DND-41 (cell line): ENCODE results near the gene PCLO.

Experiments used
- ATAC-seq: fragments of 200-7000 bp; cut with Tn5 transposase; 3 replicates; pipeline ENCODE4 v1.9.1; 2021; ENCODE audit warnings: low read depth; ENCODE audit not compliant: insufficient read depth
- DNase-seq: peaks from one replicate; pipeline ENCODE4 v3.0.0-alpha.2; 2020
- H2AFZ ChIP-seq: 2 replicates; pipeline ENCODE4 v1.6.0; 2012; ENCODE audit warnings: low read depth, low read length
- H3K27ac ChIP-seq: 2 replicates; pipeline ENCODE4 v1.5.1; 2012; ENCODE audit warnings: low read length, inconsistent platforms
- H3K27me3 ChIP-seq: fragments of 200-600 bp; sonication (generic); 2 replicates; pipeline ENCODE4 v1.6.0; 2012; ENCODE audit warnings: low read length, mild to moderate bottlenecking, inconsistent platforms; ENCODE audit not compliant: insufficient read depth, poor library complexity
- H3K36me3 ChIP-seq: 2 replicates; pipeline ENCODE4 v1.5.1; 2012; ENCODE audit warnings: low read length, inconsistent platforms; ENCODE audit not compliant: insufficient read depth
- H3K4me1 ChIP-seq: 2 replicates; pipeline ENCODE4 v1.5.1; 2012; ENCODE audit warnings: mild to moderate bottlenecking, low read length; ENCODE audit not compliant: insufficient read depth
- H3K4me2 ChIP-seq: 2 replicates; pipeline ENCODE4 v1.6.0; 2012; ENCODE audit warnings: mild to moderate bottlenecking, moderate library complexity, low read length, inconsistent platforms; ENCODE audit not compliant: insufficient read depth
- H3K4me3 ChIP-seq, 2 experiments: fragments of 200-600 bp in 1 of 2; shearing (Covaris generic) in 1 of 2; 2 replicates each; pipeline ENCODE4 v1.5.1; 2012 to 2016; ENCODE audit warnings: inconsistent platforms in 2 of 2, low read length in 2 of 2, mild to moderate bottlenecking in 2 of 2, low read depth in 1 of 2, moderate library complexity in 1 of 2
- H3K79me2 ChIP-seq: 2 replicates; pipeline ENCODE4 v1.6.0; 2012; ENCODE audit warnings: low read length, inconsistent platforms; ENCODE audit not compliant: insufficient read depth
- H3K9ac ChIP-seq: 2 replicates; pipeline ENCODE4 v1.6.0; 2012; ENCODE audit warnings: low read depth, mild to moderate bottlenecking, inconsistent platforms, low read length, moderate library complexity
- H3K9me3 ChIP-seq: 2 replicates; pipeline ENCODE4 v1.5.1; 2012; ENCODE audit warnings: low read length, moderate library complexity, mild to moderate bottlenecking, inconsistent platforms; ENCODE audit not compliant: insufficient read depth, severe bottlenecking
- H4K20me1 ChIP-seq: 2 replicates; pipeline ENCODE4 v1.6.0; 2012; ENCODE audit warnings: low read length; ENCODE audit not compliant: insufficient read depth
- CTCF ChIP-seq: IDR thresholded peaks from 2 replicates; pipeline ENCODE4 v1.5.1; 2012; ENCODE audit warnings: borderline replicate concordance, low read length, moderate library complexity, mild to moderate bottlenecking; ENCODE audit not compliant: poor library complexity, severe bottlenecking; ENCODE audit errors: extremely low read depth
- EZH2 ChIP-seq: IDR thresholded peaks from 3 replicates; pipeline ENCODE4 v1.6.1; 2012; ENCODE audit warnings: borderline replicate concordance, low read depth, mild to moderate bottlenecking, moderate library complexity, low read length, inconsistent platforms; ENCODE audit not compliant: severe bottlenecking

The PCLO gene

GRCh38 chr7:83058667-83059066, 104.0 kb downstream of the PCLO start:
- ATAC-seq (no peak), DNase-seq (no peak)
- Histone ChIP-seq H3K9me3 (no peaks in the 10 kb centered on the region), H3K27me3 (no peaks in the 10 kb centered on the region), H3K9ac (no peak overlapping the region), H3K4me1 (no peaks in the 10 kb centered on the region), H2AFZ (no peak overlapping the region), H3K36me3 (no peaks in the 10 kb centered on the region), H3K79me2 (no peaks in the 10 kb centered on the region), H3K4me2 (no peak overlapping the region), H4K20me1 (no peaks in the 10 kb centered on the region), H3K27ac (no peak overlapping the region), H3K4me3 (no peak overlapping the region)
- TF ChIP-seq CTCF, result no peak
- TF ChIP-seq EZH2, result no peak

DNA sequence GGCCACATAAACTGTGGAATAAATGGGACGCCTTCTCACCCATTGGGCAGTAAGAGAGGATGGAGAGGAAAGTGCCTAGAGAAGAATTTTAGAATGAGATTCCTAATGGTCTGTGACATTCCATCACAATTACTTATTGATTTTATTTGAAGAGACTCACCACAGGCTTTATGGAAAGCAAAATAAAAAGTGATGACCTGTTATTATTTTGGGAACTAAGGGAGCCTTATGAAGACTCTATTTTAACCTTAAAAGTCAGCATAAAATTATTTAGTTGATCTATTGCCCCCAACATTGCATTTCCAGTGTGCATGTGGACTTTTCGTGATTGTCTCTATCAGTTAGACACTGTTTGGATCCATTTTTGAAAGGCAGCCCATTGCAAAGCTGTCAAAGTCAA, 107.5 kb downstream of the PCLO start:
- Histone ChIP-seq H2AFZ (no peak overlapping the region), H4K20me1 (no peaks in the 10 kb centered on the region), H3K79me2 (no peaks in the 10 kb centered on the region), H3K9ac (no peak overlapping the region), H3K27me3 (no peaks in the 10 kb centered on the region), H3K4me1 (no peaks in the 10 kb centered on the region), H3K36me3 (no peaks in the 10 kb centered on the region), H3K27ac (no peak overlapping the region), H3K4me2 (no peak overlapping the region), H3K9me3 (no peaks in the 10 kb centered on the region), H3K4me3 (no peak overlapping the region)
- ATAC-seq (no peak), DNase-seq (no peak)
- TF ChIP-seq CTCF (no peak), EZH2 (no peak)

- Histone ChIP-seq H2AFZ (no peak overlapping the region), H3K4me2 (no peak overlapping the region), H3K27me3 (no peaks in the 10 kb centered on the region), H3K79me2 (no peaks in the 10 kb centered on the region), H3K9ac (no peak overlapping the region), H3K27ac (no peak overlapping the region), H3K4me1 (no peaks in the 10 kb centered on the region), H3K4me3 (no peak overlapping the region), H3K36me3 (no peaks in the 10 kb centered on the region), H3K9me3 (no peaks in the 10 kb centered on the region), H4K20me1 (no peaks in the 10 kb centered on the region)
- ATAC-seq (no peak), DNase-seq (no peak)
- TF ChIP-seq EZH2, result no peak
- TF ChIP-seq CTCF, result no peak
These were observed 108.2 kb downstream of the PCLO start for GRCh38 chr7:83054472-83054871.

DNA sequence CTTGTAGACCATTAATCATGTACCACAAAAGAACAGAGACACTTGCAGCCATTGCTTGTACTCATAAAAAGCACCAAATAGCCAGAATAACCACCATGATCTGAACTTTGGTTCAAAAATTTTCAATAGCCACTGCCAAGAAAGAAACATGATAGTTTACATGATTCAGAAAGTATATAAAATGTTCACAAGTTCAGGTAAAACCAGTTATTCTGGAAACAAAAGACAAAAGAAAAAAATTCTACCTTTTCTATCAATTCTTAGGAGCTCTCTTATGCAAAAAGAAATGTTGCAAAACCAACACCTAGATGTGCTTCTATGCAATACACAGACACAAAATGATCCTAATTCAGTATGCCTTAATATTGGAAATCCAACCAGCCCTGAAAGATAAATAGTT, 108.7 kb downstream of the PCLO start:
- H3K36me3 ChIP-seq, result no peaks in the 10 kb centered on the region
- H3K79me2 ChIP-seq, result no peaks in the 10 kb centered on the region
- no peak for DNase-seq
- no peak for ATAC-seq
- H2AFZ ChIP-seq, result no peak overlapping the region
- no peaks in the 10 kb centered on the region for H3K27me3 ChIP-seq
- H3K4me2 ChIP-seq, result no peak overlapping the region
- no peak overlapping the region for H3K4me3 ChIP-seq
- H3K4me1 ChIP-seq, result no peaks in the 10 kb centered on the region
- no peak for TF ChIP-seq EZH2
- TF ChIP-seq CTCF, result no peak
- no peaks in the 10 kb centered on the region for H3K9me3 ChIP-seq
- no peaks in the 10 kb centered on the region for H4K20me1 ChIP-seq
- H3K27ac ChIP-seq, result no peak overlapping the region
- no peak overlapping the region for H3K9ac ChIP-seq
